GM13976 (cell line): ENCODE data around the gene PRKG1.

Experiments
- DNase-seq: peaks from one replicate; pipeline ENCODE4 v3.0.0; 2012; ENCODE audit warnings: low spot score
- in situ Hi-C: fragments of 300-500 bp; cut with MboI; formaldehyde crosslinking; loops from one replicate; pipeline ENCODE4 v1.12.0; 2022; ENCODE audit warnings: low sequenced_read_pairs, mixed read lengths, inconsistent platforms; ENCODE audit not compliant: unreplicated experiment
- TF ChIP-seq, protein P1 (sequence below): IDR thresholded peaks from 2 replicates; pipeline ENCODE4 v1.5.1; 2012; ENCODE audit warnings: borderline replicate concordance, mild to moderate bottlenecking; ENCODE audit not compliant: insufficient read depth; ENCODE audit errors: extremely low read depth, missing control alignments, control extremely low read depth

Gene PRKG1

GRCh38 chr10:51079331-51079730, 5.0 kb downstream of the PRKG1 start:
- DNase-seq: no peak
- in situ Hi-C loops: no loop called here

DNA sequence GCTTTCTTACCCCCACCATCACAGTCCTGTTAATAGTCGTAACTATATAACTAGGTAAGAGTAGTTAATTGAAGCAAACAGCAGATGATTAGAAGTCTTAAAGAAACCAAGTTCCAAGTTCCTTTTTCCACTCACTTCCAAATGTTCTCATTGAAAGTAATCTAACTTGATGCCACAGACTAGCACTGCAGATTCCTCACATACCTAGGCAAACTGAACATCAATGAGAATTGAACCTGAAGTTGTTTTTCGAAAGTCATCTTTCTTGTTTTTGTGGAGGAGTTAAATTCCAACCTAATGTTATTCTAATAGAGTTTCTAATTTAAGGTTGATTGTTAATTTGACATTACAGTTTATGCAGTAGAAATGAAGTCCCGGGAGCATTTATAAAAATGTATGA, 5.5 kb downstream of the PRKG1 start:
- in situ Hi-C loops: no loop called here
- no peak for DNase-seq
- TF ChIP-seq, protein P1, sequence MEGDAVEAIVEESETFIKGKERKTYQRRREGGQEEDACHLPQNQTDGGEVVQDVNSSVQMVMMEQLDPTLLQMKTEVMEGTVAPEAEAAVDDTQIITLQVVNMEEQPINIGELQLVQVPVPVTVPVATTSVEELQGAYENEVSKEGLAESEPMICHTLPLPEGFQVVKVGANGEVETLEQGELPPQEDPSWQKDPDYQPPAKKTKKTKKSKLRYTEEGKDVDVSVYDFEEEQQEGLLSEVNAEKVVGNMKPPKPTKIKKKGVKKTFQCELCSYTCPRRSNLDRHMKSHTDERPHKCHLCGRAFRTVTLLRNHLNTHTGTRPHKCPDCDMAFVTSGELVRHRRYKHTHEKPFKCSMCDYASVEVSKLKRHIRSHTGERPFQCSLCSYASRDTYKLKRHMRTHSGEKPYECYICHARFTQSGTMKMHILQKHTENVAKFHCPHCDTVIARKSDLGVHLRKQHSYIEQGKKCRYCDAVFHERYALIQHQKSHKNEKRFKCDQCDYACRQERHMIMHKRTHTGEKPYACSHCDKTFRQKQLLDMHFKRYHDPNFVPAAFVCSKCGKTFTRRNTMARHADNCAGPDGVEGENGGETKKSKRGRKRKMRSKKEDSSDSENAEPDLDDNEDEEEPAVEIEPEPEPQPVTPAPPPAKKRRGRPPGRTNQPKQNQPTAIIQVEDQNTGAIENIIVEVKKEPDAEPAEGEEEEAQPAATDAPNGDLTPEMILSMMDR: no peak

More at GRCh38 chr10:51079331-51079730, 5.0 kb downstream of the PRKG1 start:
- TF ChIP-seq, protein P1: no peak

GRCh38 chr10:51080311-51081006, 6.2 kb downstream of the PRKG1 start:
- TF ChIP-seq, protein P1: no peak
- DNase-seq: no peak
- in situ Hi-C loops: no loop called here

DNA sequence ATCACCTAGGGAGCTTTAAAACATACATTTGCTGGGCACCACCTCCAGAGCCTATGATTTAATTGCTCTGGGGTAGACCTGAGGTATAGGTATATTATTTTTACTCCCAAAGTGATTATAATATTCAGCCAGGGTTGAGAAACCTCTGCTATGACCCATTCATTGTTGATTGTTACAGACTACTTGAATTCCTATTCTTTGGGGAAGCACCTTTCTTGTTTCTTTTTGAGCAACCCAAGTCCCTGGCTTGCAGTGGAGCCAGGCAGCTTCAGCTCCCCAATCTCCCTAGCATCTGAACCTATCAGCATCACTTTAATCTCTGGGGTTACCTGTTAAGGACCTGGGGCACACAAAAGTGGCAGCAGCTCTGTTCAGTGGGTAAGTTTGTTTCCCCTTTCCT, 8.6 kb downstream of the PRKG1 start:
- TF ChIP-seq, protein P1: no peak
- in situ Hi-C loops: no loop called here
- DNase-seq: no peak

DNA sequence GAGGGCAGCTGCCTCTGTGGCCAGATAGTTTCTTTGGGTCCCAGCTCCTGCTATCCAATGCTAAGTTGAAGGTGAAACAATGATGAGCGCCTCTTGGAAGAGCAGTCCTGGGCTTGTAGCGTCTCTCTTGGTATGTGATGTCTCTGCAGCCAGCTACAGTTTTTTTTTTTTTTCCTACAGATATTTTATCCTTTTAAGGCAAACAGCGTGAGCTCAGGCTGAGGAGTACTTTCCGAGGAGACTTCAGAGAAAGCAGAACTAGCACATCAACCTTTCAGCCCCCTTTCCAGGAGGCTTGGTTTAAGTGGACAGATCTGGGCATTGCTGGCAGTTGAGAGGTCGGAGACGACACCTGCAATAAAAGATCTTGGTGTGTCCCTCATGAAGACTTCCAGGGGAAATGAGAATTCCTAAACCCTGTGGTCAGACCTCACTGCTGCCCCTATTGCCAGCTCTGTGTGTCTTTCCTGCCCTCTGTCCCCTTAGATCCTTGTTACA, 9.1 kb downstream of the PRKG1 start:
- DNase-seq: no peak
- TF ChIP-seq, protein P1: no peak
- in situ Hi-C loops: no loop called here

DNA sequence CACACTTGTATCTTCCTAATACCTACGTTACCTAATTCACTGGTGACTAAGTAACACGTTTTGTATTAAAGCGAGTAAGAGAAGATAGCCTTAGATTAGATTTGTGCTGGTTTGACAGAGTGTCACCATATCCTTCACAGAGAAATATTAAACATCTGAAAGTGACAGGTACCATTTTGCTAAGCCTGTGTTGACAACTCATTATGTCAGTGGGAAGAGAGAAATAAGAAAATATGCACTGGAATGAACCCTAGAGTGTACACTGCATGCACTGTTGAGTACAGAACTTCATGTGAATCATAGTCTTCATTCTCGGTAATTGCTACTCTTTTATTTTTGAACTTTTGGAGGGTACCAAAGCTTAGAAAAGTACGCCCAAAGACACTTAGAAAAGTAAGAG, 10.9 kb downstream of the PRKG1 start:
- no peak for DNase-seq
- in situ Hi-C loops: no loop called here
- TF ChIP-seq, protein P1: no peak
